GM12873 (cell line): ENCODE results near the gene KLF18.
A peak's percentile ranks its signal among the peaks of the same experiment; 100 is the strongest.

Experiments used
- CTCF ChIP-seq: IDR thresholded peaks from 2 replicates; pipeline ENCODE4 v1.5.1; 2012; ENCODE audit warnings: low read depth, mild to moderate bottlenecking, moderate library complexity, low read length, control low read depth; ENCODE audit not compliant: insufficient read depth; ENCODE audit errors: missing control alignments

KLF18 gene

DNA sequence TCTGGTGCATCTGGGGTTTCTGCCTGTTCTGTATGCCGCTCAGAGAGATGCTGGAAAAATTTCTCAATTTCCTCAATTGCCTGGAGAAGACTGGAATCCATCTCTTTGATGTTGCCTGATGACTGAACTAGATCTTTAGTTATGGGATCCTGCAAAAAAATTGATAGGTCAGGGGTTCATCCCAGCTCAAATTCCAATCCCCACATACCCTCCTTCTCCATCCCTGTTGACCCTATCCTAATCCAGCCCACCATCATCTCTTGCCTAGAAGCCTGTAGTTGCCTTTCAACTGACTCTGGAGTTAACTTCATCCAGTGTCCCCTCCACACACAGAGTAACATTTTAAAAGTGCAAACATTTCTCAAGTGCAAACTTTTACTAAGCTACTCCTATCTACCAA is at the start of gene KLF18:
Gene KLF18 (minus strand): TSS at position 101 of the 400 bp plus-strand sequence. CDS start 0 bp downstream, at position 101.
- TF ChIP-seq CTCF: no peak

GRCh38 chr1:44174630-44175029 is 33.2 kb upstream of the KLF18 start:
- no peak for TF ChIP-seq CTCF

- no peak for TF ChIP-seq CTCF
Observed at GRCh38 chr1:44170281-44170823, 28.9 kb upstream of the KLF18 start.

DNA sequence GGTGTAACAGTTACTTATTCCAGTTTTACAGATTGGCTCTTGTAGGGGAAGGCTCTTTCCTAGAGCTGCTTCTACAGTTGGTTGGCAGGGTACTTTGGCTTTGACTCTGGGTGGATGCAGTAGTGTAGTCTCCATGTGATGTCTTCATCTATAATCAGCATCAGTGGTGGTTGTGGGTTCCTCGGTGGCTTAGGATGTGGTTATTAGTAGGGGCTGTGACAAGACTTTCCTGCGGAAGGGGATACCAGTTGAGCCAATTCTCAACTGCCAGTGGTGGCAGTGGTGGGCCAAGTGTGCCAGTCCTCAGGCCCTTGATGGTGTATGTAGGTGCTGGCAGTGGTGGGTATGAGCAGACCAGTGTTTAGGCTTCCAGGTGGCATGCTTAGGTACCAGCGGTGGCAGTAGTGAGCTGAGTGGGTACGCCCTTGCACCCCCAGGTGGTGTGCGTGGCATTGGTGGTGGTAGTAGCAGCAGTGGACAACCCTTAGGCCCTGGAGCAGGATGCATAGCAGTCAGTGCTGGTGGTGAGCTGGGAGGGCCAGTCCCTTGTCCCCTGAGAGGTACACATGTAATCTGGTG is 27.2 kb upstream of the KLF18 start:
- TF ChIP-seq CTCF: peak; percentile 3

DNA sequence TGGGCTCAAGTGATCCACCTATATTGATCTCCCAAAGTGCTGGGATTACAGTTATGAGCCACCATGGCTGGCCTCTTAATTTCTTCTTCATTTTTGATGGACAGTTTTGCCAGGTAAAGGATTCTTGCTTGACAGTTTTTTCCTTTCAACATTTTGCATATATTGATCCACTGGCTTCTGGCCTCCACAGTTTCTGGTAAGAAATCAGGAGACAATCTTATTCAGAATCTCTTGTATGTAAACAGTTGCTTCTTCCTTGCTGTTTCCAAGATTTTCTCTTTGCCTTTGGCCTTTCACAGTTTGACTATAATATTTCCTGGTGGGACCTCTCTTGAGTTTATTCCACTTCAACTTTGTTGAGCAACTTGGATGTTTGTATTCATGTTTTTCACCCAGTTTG is 20.1 kb upstream of the KLF18 start:
- TF ChIP-seq CTCF: no peak

- TF ChIP-seq CTCF: no peak
Observed at GRCh38 chr1:44158871-44159270, 17.4 kb upstream of the KLF18 start.

DNA sequence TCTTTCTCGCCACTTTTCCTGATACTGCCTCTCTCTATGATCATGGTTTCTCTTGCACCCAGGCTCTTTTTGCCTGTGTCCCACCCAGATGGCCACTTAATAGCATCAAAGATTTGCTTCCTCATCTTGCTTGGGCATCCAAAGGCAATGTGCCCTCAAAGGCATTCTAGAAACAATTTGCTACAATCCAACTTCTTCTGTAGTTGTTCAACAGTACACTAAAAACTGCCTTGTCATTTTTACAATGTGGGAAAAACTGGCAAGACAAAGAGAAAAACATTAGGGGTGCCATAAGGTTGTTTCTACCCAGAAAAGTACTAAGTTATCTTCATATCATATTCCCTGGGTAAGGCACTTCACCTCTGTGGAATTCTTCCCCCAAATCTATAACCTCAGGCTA is 16.5 kb upstream of the KLF18 start:
- TF ChIP-seq CTCF: no peak

DNA sequence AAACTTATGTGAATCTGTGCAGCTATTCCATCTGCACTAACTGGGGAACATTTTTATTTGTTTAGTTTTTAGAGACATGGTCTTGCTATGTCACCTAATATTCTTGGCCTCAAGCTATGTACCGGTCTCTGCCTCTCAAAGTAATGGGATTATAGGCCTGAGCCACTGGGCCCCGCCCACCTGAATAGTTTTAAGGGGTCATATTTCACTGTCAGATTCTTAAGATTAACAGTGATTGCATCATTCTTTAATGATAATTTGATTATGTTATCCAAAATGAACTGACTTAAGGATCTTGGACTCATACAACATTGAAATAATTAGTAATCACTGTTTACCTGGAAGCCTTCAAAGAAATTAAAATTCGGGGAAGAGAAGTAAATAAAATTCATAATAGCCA is 12.6 kb upstream of the KLF18 start:
- TF ChIP-seq CTCF: no peak
